AG04450 (cell line): ENCODE results near the gene CNFN. TPM values are rescaled to one million over a fixed set of nuclear protein-coding genes. Genes with fewer than 3 reads are reported as not detected.
A peak's percentile ranks its signal among the peaks of the same experiment; 100 is the strongest.

ENCODE experiments used
- CTCF ChIA-PET: fragments of 300-600, 350-600 bp; formaldehyde crosslinking; extraction: SDS; loops from one replicate; lab custom pipeline; 2022; ENCODE audit warnings: antibody characterized with exemption, inconsistent platforms; lab: Charles Lee
- POLR2A ChIA-PET: fragments of 350-600 bp; formaldehyde crosslinking; extraction: SDS; loops from one replicate; lab custom pipeline; 2021; ENCODE audit warnings: antibody characterized with exemption, inconsistent platforms; lab: Yijun Ruan, JAX
- DNase-seq: peaks from one replicate; pipeline ENCODE4 v3.0.0-alpha.2; 2011; ENCODE audit warnings: low read depth, low spot score
- H3K27ac ChIP-seq: one replicate; pipeline ENCODE4 v1.5.1; 2012; ENCODE audit warnings: low read depth, low read length, control low read depth
- H3K27me3 ChIP-seq: one replicate; pipeline ENCODE4 v1.6.0; 2012; ENCODE audit warnings: low read length; ENCODE audit not compliant: control insufficient read depth, insufficient read depth
- H3K4me3 ChIP-seq: 2 replicates; pipeline ENCODE4 v1.5.1; 2011; ENCODE audit warnings: mild to moderate bottlenecking, low read depth, low read length, control low read depth
- H3K9me3 ChIP-seq: 2 replicates; pipeline ENCODE4 v1.5.1; 2012; ENCODE audit warnings: low read length; ENCODE audit not compliant: control insufficient read depth, insufficient read depth
- CTCF ChIP-seq: IDR thresholded peaks from 2 replicates; pipeline ENCODE4 v1.5.1; 2011; ENCODE audit warnings: low read depth, low read length, control low read depth, inconsistent platforms
- polyA plus RNA-seq: library from polyadenylated mRNA; depleted of rRNA; stranded (reverse); fragments of >200 nt; gene quantifications from 2 replicates; pipeline ENCODE4 v1.2.3, GENCODE V29; 2011

CNFN gene
- polyA plus RNA-seq, 1 experiment: 0.20 TPM

GRCh38 chr19:42421101-42421500, 31.0 kb upstream of the CNFN start:
- no peak for DNase-seq
- H3K27me3 ChIP-seq: peaks cover 4% of the 10 kb centered on the region
- H3K27ac ChIP-seq: no peak overlapping the region
- no peak for TF ChIP-seq CTCF
- H3K4me3 ChIP-seq: no peak overlapping the region
- CTCF ChIA-PET: interaction anchor here (1.3 to 2.2 kb wide), 3 partner anchors 16 to 20 kb away, joined by 4 to 7 read pairs (median 4); no protein-coding TSS in a partner anchor
- H3K9me3 ChIP-seq: peaks cover 10% of the 10 kb centered on the region
- POLR2A ChIA-PET: no interaction called here

GRCh38 chr19:42420055-42420544, 30.0 kb upstream of the CNFN start:
- peak; percentile 70 for TF ChIP-seq CTCF
- POLR2A ChIA-PET: interaction anchor here (0.7 kb wide), 1 partner anchor 306 kb away, joined by 5 read pairs; no protein-coding TSS in a partner anchor
- DNase-seq: no peak
- peaks cover 10% of the 10 kb centered on the region for H3K9me3 ChIP-seq
- H3K4me3 ChIP-seq: no peak overlapping the region
- no peak overlapping the region for H3K27ac ChIP-seq
- peaks cover 4% of the 10 kb centered on the region for H3K27me3 ChIP-seq
- CTCF ChIA-PET: interaction anchor here (0.7 to 2.2 kb wide), 7 partner anchors 10 to 123 kb away, joined by 3 to 7 read pairs (median 4); no protein-coding TSS in a partner anchor

GRCh38 chr19:42419309-42419708, 29.2 kb upstream of the CNFN start:
- no peak for DNase-seq
- POLR2A ChIA-PET: no interaction called here
- Histone ChIP-seq H3K27me3 (peaks cover 1% of the 10 kb centered on the region), H3K27ac (no peak overlapping the region), H3K9me3 (peaks cover 8% of the 10 kb centered on the region), H3K4me3 (no peak overlapping the region)
- TF ChIP-seq CTCF: no peak
- CTCF ChIA-PET: interaction anchor here (0.7 to 2.0 kb wide), 3 partner anchors 9 to 123 kb away, joined by 3 to 7 read pairs (median 5); no protein-coding TSS in a partner anchor

- ChIA-PET POLR2A (no interaction called here), CTCF (interaction anchor here (2.7 kb wide), 1 partner anchor 12 kb away, joined by 12 read pairs; no protein-coding TSS in a partner anchor)
Measured at GRCh38 chr19:42412661-42413076, 22.6 kb upstream of the CNFN start.

More at GRCh38 chr19:42412661-42413076, 22.6 kb upstream of the CNFN start:
- TF ChIP-seq CTCF: no peak
- Histone ChIP-seq H3K27me3 (no peaks in the 10 kb centered on the region), H3K9me3 (no peaks in the 10 kb centered on the region), H3K27ac (no peak overlapping the region), H3K4me3 (no peak overlapping the region)
- DNase-seq: no peak
